ENCODE results near the gene TMEM239. TPM values are rescaled to one million over a fixed set of nuclear protein-coding genes. Genes with fewer than 3 reads are reported as not detected.
"Not testable (repeated sequence)": the region's sequence is repeated elsewhere in the genome, so short reads cannot be mapped to it uniquely, and the experiment has no call there.

TMEM239 gene
- total RNA-seq, 2 donors from 2014 or later = not detected

DNA sequence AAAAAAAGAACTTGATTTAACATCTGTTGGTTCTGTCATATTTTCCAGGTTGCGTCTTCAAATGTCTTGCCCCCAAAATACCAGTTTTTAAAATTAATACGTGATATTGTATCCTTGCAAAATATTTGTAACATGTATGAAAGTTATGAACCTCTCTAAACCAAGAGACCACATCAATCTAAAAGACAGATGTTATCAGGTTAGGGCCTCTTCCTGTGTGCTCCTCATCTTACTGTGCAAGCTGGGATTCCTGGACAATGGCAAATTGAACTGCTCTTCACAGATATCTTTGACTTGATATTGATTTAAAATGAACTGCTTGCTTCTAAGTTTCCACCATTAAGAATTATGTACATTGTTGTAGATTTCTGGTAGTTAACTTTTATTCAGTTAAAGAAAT is 9.6 kb downstream of the TMEM239 start:
- no peak overlapping the region for H3K27ac Mint-ChIP-seq
- peak; percentile 39 for ATAC-seq (replicated peaks)
- peak overlapping the region; percentile 19 for H3K4me3 Mint-ChIP-seq
- H3K4me1 Mint-ChIP-seq = peaks cover 5% of the 10 kb centered on the region
- peaks cover 10% of the 10 kb centered on the region for H3K27me3 Mint-ChIP-seq
- H3K9me3 Mint-ChIP-seq = no peaks in the 10 kb centered on the region
- no peaks in the 10 kb centered on the region for H3K36me3 Mint-ChIP-seq (ENCODE audit: low read depth)

DNA sequence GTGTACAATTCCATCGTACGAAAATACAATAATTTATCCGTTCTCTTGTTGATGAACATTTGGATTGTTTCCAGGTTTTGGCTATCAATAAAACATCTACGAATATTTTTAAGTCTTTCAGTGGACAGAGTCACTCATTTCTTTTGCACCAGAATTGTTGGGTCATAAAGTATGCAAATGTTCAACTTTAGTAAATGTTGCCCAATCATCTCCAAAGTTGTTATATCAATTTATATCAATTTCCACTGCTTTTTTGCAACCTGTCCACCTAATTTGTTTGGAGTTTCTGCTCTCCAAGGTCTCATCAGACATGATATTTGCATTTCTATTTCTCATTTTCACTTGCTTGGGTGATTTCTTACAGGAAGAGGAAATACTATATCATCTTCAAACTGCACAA is 10.5 kb downstream of the TMEM239 start:
- H3K27me3 Mint-ChIP-seq = peaks cover 8% of the 10 kb centered on the region
- no peak overlapping the region for H3K27ac Mint-ChIP-seq
- H3K4me3 Mint-ChIP-seq = peak overlapping the region; percentile 19
- no peak for ATAC-seq (replicated peaks)
- peaks cover 5% of the 10 kb centered on the region for H3K4me1 Mint-ChIP-seq
- no peaks in the 10 kb centered on the region for H3K9me3 Mint-ChIP-seq
- H3K36me3 Mint-ChIP-seq (ENCODE audit: low read depth) = no peaks in the 10 kb centered on the region

DNA sequence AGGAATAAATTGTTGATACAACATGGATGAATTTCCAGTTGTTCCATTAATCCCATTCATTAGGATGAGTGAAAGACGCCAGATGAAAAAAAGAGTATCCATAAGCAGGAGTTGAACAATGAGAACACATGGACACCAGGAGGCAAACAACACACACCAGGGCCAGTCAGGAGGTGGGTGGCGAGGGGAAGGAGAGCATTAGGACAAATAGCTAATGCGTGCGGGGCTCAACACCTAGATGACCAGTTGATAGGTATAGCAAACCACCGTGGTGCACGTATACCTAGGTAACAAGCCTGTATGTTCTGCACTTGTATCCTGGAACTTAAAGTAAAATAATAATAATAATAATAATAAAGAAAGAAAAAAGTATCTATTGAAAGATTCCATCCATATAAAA is 13.2 kb downstream of the TMEM239 start:
- Mint-ChIP-seq H3K36me3 (ENCODE audit: low read depth) (no peaks in the 10 kb centered on the region), H3K27ac (no peak overlapping the region), H3K27me3 (peaks cover 6% of the 10 kb centered on the region), H3K4me3 (no peak overlapping the region), H3K9me3 (no peaks in the 10 kb centered on the region), H3K4me1 (peaks cover 5% of the 10 kb centered on the region)
- ATAC-seq (replicated peaks) = no peak

DNA sequence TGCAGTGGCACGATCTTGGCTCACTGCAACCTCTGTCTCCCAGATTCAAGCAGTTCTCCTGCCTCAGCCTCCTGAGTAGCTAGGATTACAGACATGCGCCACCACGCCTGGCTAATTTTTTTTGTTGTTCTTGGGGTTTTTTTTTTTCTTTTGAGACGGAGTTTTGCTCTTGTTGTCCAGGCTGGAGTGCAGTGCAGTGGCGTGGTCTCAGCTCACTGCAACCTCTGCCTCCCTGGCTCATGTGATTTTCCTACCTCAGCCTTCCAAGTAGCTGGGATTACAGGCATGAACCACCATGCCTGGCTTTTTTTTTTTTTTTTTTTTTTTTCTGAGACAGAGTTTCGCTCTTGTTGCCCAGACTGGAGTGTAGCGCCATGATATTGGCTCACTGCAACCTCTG is 15.0 kb downstream of the TMEM239 start:
- ATAC-seq (replicated peaks); H3K27ac Mint-ChIP-seq; H3K4me3 Mint-ChIP-seq; H3K36me3 Mint-ChIP-seq (ENCODE audit: low read depth); H3K27me3 Mint-ChIP-seq; H3K4me1 Mint-ChIP-seq; H3K9me3 Mint-ChIP-seq: not testable (repeated sequence)

DNA sequence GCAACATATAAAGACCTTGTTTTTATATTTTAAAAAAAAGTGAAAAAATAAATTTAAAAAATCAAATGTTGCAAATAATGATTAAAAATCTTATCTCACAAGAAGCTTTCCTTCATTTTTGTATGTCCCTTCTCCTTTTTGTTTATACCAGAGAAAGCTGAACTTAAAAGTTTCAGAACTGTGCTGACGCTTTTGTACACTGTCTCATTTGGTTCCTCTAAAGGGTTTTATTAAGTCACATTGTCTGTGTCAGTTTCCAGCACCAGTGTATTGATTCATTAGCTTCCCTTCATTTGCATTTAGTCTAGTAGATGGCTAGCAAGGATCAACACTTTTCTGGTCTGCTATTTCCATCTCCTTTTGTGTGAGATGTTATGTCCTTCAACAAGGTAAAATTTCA is 17.6 kb downstream of the TMEM239 start:
- Mint-ChIP-seq H3K4me1 (no peaks in the 10 kb centered on the region), H3K27me3 (no peaks in the 10 kb centered on the region), H3K27ac (no peak overlapping the region), H3K9me3 (no peaks in the 10 kb centered on the region), H3K36me3 (ENCODE audit: low read depth) (no peaks in the 10 kb centered on the region), H3K4me3 (no peak overlapping the region)
- no peak for ATAC-seq (replicated peaks)

GRCh38 chr20:2834401-2835110 is 18.4 kb downstream of the TMEM239 start:
- H3K4me3 Mint-ChIP-seq = no peak overlapping the region
- no peaks in the 10 kb centered on the region for H3K27me3 Mint-ChIP-seq
- no peak overlapping the region for H3K27ac Mint-ChIP-seq
- peaks cover 4% of the 10 kb centered on the region for H3K9me3 Mint-ChIP-seq
- peaks cover 5% of the 10 kb centered on the region for H3K4me1 Mint-ChIP-seq
- no peak for ATAC-seq (replicated peaks)
- H3K36me3 Mint-ChIP-seq (ENCODE audit: low read depth) = peaks cover 5% of the 10 kb centered on the region

GRCh38 chr20:2835331-2835796 is 19.2 kb downstream of the TMEM239 start:
- peaks cover 7% of the 10 kb centered on the region for H3K36me3 Mint-ChIP-seq (ENCODE audit: low read depth)
- no peak for ATAC-seq (replicated peaks)
- no peak overlapping the region for H3K27ac Mint-ChIP-seq
- H3K27me3 Mint-ChIP-seq = no peaks in the 10 kb centered on the region
- peaks cover 6% of the 10 kb centered on the region for H3K4me1 Mint-ChIP-seq
- H3K9me3 Mint-ChIP-seq = peaks cover 4% of the 10 kb centered on the region
- H3K4me3 Mint-ChIP-seq = no peak overlapping the region

DNA sequence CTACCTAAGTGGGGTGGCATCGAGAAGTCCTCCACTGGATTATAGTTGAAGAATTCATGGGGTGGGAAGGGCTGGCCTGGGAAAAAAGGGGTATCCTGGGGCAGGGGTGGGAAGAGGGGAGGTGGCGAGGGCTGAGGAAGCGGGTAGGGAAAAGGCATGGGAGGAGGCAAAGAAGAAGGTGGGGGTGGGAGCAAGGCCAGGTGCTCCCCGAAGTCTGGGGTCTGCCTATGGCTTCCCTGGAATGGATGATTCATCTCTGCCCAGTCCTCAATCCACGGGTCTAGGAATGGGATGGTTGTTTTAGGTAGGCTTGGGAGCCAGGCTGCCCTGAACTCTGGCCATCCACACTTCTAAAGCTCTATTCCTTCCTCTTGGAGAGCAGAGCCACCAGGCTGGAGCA is 19.9 kb downstream of the TMEM239 start:
- Mint-ChIP-seq H3K36me3 (ENCODE audit: low read depth) (peaks cover 7% of the 10 kb centered on the region), H3K4me1 (peaks cover 6% of the 10 kb centered on the region), H3K4me3 (no peak overlapping the region), H3K27me3 (no peaks in the 10 kb centered on the region), H3K9me3 (peaks cover 4% of the 10 kb centered on the region), H3K27ac (no peak overlapping the region)
- ATAC-seq (replicated peaks) = no peak

GRCh38 chr20:2837221-2837960 is 21.2 kb downstream of the TMEM239 start:
- Mint-ChIP-seq H3K4me3 (no peak overlapping the region), H3K27ac (peak overlapping the region; percentile 1), H3K9me3 (peaks cover 4% of the 10 kb centered on the region), H3K36me3 (ENCODE audit: low read depth) (peaks cover 7% of the 10 kb centered on the region), H3K27me3 (no peaks in the 10 kb centered on the region), H3K4me1 (peaks cover 10% of the 10 kb centered on the region)
- no peak for ATAC-seq (replicated peaks)

DNA sequence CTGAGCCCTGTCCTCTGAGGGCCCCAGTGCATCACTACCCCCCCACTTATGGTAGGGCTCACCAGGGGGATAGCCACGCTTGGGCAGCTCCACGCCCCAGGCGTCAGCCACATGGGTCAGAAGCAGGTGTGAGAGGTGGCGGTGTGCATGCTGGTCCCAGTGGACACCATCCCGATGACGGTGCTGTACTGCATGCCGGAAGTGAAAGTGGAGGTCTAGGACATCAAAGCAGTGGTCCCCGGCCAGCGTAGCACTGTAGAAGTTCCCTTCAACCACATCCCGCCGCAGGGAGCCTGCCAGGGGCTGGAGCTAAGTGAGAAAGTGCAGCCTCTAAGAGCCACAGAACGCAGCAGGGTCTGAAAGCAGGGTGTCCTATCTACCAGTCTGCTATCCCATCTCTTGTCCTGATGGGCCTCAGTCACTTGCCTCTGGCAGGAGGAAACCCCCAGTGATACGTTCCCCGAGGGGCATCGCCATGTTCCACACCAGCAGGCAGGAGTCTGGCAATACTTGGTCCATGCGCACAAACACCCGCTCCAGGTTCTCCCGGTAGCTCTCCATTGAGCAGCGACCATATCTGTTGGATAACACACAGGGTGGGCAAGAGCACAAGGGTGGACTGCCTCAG is 22.1 kb downstream of the TMEM239 start:
- peaks cover 7% of the 10 kb centered on the region for H3K36me3 Mint-ChIP-seq (ENCODE audit: low read depth)
- peaks cover 10% of the 10 kb centered on the region for H3K4me1 Mint-ChIP-seq
- ATAC-seq (replicated peaks) = no peak
- peaks cover 4% of the 10 kb centered on the region for H3K9me3 Mint-ChIP-seq
- no peaks in the 10 kb centered on the region for H3K27me3 Mint-ChIP-seq
- H3K4me3 Mint-ChIP-seq = no peak overlapping the region
- H3K27ac Mint-ChIP-seq = no peak overlapping the region

- ATAC-seq (replicated peaks) = no peak
- Mint-ChIP-seq H3K27ac (peak overlapping the region; percentile 88), H3K4me1 (peaks cover 17% of the 10 kb centered on the region), H3K27me3 (no peaks in the 10 kb centered on the region), H3K36me3 (ENCODE audit: low read depth) (peaks cover 7% of the 10 kb centered on the region), H3K4me3 (peak overlapping the region; percentile 92), H3K9me3 (peaks cover 4% of the 10 kb centered on the region)
These were observed 22.9 kb downstream of the TMEM239 start for GRCh38 chr20:2838847-2839671.

GRCh38 chr20:2839732-2840137 is 23.6 kb downstream of the TMEM239 start:
- H3K4me3 Mint-ChIP-seq = peak overlapping the region; percentile 92
- ATAC-seq (replicated peaks) = no peak
- H3K4me1 Mint-ChIP-seq = peaks cover 23% of the 10 kb centered on the region
- peaks cover 7% of the 10 kb centered on the region for H3K36me3 Mint-ChIP-seq (ENCODE audit: low read depth)
- no peaks in the 10 kb centered on the region for H3K27me3 Mint-ChIP-seq
- H3K27ac Mint-ChIP-seq = peak overlapping the region; percentile 88
- peaks cover 4% of the 10 kb centered on the region for H3K9me3 Mint-ChIP-seq

DNA sequence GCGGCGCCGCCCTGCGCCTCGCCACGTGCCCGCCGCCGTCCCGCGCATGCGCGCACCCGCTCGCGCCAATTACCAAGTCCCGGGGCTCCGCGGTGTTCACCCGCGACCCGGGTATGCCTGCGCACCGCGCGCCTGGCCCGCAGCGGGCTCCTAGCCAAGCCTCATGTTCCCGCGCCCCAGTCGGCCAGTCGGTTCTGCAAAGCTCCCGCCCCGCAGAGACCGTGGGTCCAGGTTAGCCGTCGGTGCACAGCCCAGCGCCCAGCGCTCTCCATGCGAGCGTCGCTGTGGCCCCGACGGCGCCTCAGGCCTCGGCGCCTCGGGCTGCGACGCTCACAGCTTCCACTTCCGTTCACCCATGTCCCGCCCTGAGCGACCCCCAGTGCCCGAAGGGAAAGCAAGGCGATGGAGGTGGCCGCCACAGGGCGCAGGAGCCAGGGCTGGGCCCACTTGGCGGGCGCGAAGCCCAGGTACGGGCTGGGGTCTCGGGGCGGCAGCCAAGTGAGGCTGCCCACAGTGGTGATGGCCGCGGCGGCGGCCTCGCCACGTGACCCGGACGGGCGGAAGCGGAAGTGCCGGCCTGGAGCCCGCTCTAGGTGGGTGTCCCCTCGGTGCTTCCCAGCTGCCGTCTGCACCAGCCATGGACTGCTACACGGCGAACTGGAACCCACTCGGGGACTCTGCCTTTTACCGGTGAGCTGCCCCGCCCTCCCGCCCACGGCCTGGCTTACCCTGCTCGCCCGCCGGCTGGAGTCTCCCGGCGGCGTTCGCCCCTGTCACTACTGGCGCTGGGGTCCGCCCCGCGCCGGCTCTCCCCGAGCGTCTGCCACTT is 24.2 kb downstream of the TMEM239 start, which contains the start of the genes PCED1A and VPS16:
PCED1A (minus strand) TSS at position 518 of the 829 bp plus-strand sequence. CDS start 743 bp downstream, outside the sequence.
VPS16 (plus strand) TSS at position 608 of the 829 bp plus-strand sequence; CDS start at position 638, 30 bp downstream.
- peak within 1 kb of the TSS; percentile 94 for H3K27ac Mint-ChIP-seq
- H3K4me3 Mint-ChIP-seq = peak within 1 kb of the TSS; percentile 92
- peaks cover 7% of the 10 kb centered on the region for H3K36me3 Mint-ChIP-seq (ENCODE audit: low read depth)
- H3K27me3 Mint-ChIP-seq = no peaks in the 10 kb centered on the region
- H3K9me3 Mint-ChIP-seq = peaks cover 4% of the 10 kb centered on the region
- peak; percentile 98 for ATAC-seq (replicated peaks)
- H3K4me1 Mint-ChIP-seq = peaks cover 29% of the 10 kb centered on the region
